ENCODE measurements around the gene TEKT3.

The TEKT3 gene

DNA sequence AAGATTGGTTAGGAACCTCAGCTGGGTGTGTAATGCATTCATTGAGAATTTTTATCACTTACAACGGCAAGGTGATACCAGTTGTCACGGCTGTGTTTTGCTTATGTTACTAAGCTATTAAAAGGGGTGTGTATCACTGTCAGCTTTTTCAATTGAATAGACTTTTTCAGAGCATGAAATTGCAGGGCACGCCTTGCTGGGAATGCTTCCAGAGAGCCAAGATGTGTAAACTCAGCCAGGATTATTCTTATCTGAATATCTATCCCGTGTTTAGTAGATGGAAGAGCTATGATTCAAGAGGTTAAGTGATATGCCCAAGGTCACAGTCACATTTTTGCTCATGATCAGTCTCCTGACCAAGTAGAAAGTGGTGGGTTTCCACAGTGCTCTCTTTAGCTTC, 6.6 kb upstream of the TEKT3 start (continued):
- TF ChIP-seq, protein P1, sequence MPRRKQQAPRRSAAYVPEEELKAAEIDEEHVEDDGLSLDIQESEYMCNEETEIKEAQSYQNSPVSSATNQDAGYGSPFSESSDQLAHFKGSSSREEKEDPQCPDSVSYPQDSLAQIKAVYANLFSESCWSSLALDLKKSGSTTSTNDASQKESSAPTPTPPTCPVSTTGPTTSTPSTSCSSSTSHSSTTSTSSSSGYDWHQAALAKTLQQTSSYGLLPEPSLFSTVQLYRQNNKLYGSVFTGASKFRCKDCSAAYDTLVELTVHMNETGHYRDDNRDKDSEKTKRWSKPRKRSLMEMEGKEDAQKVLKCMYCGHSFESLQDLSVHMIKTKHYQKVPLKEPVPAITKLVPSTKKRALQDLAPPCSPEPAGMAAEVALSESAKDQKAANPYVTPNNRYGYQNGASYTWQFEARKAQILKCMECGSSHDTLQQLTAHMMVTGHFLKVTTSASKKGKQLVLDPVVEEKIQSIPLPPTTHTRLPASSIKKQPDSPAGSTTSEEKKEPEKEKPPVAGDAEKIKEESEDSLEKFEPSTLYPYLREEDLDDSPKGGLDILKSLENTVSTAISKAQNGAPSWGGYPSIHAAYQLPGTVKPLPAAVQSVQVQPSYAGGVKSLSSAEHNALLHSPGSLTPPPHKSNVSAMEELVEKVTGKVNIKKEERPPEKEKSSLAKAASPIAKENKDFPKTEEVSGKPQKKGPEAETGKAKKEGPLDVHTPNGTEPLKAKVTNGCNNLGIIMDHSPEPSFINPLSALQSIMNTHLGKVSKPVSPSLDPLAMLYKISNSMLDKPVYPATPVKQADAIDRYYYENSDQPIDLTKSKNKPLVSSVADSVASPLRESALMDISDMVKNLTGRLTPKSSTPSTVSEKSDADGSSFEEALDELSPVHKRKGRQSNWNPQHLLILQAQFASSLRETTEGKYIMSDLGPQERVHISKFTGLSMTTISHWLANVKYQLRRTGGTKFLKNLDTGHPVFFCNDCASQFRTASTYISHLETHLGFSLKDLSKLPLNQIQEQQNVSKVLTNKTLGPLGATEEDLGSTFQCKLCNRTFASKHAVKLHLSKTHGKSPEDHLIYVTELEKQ (tag by site-specific recombination; IDR thresholded peaks at IDR 0.05; ENCODE audit: borderline replicate concordance): peak; percentile 66; the same call in 1 of the 2 replicates
- TF ChIP-seq, protein P2, sequence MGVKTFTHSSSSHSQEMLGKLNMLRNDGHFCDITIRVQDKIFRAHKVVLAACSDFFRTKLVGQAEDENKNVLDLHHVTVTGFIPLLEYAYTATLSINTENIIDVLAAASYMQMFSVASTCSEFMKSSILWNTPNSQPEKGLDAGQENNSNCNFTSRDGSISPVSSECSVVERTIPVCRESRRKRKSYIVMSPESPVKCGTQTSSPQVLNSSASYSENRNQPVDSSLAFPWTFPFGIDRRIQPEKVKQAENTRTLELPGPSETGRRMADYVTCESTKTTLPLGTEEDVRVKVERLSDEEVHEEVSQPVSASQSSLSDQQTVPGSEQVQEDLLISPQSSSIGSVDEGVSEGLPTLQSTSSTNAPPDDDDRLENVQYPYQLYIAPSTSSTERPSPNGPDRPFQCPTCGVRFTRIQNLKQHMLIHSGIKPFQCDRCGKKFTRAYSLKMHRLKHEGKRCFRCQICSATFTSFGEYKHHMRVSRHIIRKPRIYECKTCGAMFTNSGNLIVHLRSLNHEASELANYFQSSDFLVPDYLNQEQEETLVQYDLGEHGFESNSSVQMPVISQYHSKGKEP (tag by site-specific recombination; IDR thresholded peaks at IDR 0.05): peak; percentile 65; the same call in 1 of the 2 replicates
- peak; percentile 48; the same call in 1 of the 2 replicates for TF ChIP-seq KLF8 (tag by site-specific recombination; IDR thresholded peaks at IDR 0.05)
- TF ChIP-seq KLF9 (tag by site-specific recombination; IDR thresholded peaks at IDR 0.05; ENCODE audit: low read depth): peak; percentile 79
- TF ChIP-seq BCL11A (tag by site-specific recombination; IDR thresholded peaks at IDR 0.05; ENCODE audit: low read depth): peak; percentile 72
- peak; percentile 42; the same call in 1 of the 2 replicates for TF ChIP-seq ZNF341 (tag by site-specific recombination; IDR thresholded peaks at IDR 0.05; ENCODE audit: low read depth)
- TF ChIP-seq, protein P3, sequence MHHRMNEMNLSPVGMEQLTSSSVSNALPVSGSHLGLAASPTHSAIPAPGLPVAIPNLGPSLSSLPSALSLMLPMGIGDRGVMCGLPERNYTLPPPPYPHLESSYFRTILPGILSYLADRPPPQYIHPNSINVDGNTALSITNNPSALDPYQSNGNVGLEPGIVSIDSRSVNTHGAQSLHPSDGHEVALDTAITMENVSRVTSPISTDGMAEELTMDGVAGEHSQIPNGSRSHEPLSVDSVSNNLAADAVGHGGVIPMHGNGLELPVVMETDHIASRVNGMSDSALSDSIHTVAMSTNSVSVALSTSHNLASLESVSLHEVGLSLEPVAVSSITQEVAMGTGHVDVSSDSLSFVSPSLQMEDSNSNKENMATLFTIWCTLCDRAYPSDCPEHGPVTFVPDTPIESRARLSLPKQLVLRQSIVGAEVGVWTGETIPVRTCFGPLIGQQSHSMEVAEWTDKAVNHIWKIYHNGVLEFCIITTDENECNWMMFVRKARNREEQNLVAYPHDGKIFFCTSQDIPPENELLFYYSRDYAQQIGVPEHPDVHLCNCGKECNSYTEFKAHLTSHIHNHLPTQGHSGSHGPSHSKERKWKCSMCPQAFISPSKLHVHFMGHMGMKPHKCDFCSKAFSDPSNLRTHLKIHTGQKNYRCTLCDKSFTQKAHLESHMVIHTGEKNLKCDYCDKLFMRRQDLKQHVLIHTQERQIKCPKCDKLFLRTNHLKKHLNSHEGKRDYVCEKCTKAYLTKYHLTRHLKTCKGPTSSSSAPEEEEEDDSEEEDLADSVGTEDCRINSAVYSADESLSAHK (tag by site-specific recombination; IDR thresholded peaks at IDR 0.05): peak; percentile 43; the same call in 1 of the 2 replicates
- TF ChIP-seq ZNF19 (tag by site-specific recombination; IDR thresholded peaks at IDR 0.05; ENCODE audit: low read depth): 0 out of 2 replicates have a peak, but pooled peaks have one; percentile 53
- no peak for TF ChIP-seq ZNF248 (tag by site-specific recombination; IDR thresholded peaks at IDR 0.05)
- TF ChIP-seq ZFP69B (tag by site-specific recombination; IDR thresholded peaks at IDR 0.05): peak; percentile 85
- TF ChIP-seq KLF1 (tag by site-specific recombination; IDR thresholded peaks at IDR 0.05): peak; percentile 94
- peak; percentile 85; the same call in 1 of the 2 replicates for TF ChIP-seq ZNF843 (tag by site-specific recombination; IDR thresholded peaks at IDR 0.05)
- no peak for TF ChIP-seq ZNF266 (tag by site-specific recombination; IDR thresholded peaks at IDR 0.05; ENCODE audit: low read depth)
- TF ChIP-seq, protein P4, sequence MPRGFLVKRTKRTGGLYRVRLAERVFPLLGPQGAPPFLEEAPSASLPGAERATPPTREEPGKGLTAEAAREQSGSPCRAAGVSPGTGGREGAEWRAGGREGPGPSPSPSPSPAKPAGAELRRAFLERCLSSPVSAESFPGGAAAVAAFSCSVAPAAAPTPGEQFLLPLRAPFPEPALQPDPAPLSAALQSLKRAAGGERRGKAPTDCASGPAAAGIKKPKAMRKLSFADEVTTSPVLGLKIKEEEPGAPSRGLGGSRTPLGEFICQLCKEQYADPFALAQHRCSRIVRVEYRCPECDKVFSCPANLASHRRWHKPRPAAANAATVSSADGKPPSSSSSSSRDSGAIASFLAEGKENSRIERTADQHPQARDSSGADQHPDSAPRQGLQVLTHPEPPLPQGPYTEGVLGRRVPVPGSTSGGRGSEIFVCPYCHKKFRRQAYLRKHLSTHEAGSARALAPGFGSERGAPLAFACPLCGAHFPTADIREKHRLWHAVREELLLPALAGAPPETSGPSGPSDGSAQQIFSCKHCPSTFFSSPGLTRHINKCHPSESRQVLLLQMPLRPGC (tag by site-specific recombination; IDR thresholded peaks at IDR 0.05): peak; percentile 27; the same call in 1 of the 2 replicates
- TF ChIP-seq ZNF660 (tag by site-specific recombination; IDR thresholded peaks at IDR 0.05): peak; percentile 51; the same call in 1 of the 2 replicates

DNA sequence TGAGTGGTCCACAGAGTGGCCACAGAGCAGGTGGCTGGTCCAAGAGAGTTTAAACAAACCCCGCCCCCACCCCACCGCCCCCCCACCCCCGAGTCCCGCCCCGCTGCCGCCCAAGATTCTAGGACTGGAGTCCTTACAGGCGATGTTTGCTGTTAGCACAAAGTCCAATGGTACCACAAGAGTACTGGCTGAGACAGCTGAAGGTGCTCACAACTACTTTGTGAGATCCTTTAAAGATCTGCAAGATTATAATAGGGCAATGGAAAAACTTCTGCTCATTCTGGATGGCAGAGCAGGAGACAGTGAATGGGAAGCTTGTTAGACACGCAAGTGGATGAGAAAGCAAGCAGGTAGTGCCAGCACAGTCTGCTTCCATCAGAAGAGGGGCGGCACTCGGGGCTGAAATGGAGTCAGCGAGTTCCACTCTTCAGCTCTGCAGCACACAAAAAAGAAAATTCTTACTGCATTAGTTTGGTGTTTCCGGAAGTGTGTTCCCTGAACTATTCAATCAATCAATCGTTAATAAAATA, 4.7 kb upstream of the TEKT3 start:
- Histone ChIP-seq H3K27ac (ENCODE audit: extremely low read depth, low read depth, low read length) (no peak overlapping the region), H3K9me3 (ENCODE audit: control insufficient read depth, insufficient read depth, low read depth, low read length) (no peaks in the 10 kb centered on the region), H3K4me3 (ENCODE audit: low read depth, low read length) (no peak overlapping the region), H3K36me3 (ENCODE audit: control insufficient read depth in 2 of 2, insufficient read depth in 1 of 2, low read length in 2 of 2) (no peaks in the 10 kb centered on the region), H3K4me1 (ENCODE audit: control insufficient read depth, insufficient read depth, low read length) (peaks cover 28% of the 10 kb centered on the region)
- ChIA-PET CTCF (interaction anchor here (0.6 to 1.3 kb wide), 2 partner anchors 9 to 101 kb away, joined by 3 read pairs; no protein-coding TSS in a partner anchor), POLR2A (no interaction called here)
- TF ChIP-seq ZNF670 (tag by site-specific recombination; IDR thresholded peaks at IDR 0.05; ENCODE audit: low read depth) (no peak), ZNF530 (tag by site-specific recombination; IDR thresholded peaks at IDR 0.05; ENCODE audit: low read depth) (no peak), ZBTB7A (tag by site-specific recombination; IDR thresholded peaks at IDR 0.05; ENCODE audit: low read depth) (no peak), ZFP37 (tag by site-specific recombination; IDR thresholded peaks at IDR 0.05) (no peak), ZNF133 (tag by site-specific recombination; IDR thresholded peaks at IDR 0.05) (no peak), WT1 (tag by site-specific recombination; IDR thresholded peaks at IDR 0.05) (no peak), KLF10 (tag by site-specific recombination; IDR thresholded peaks at IDR 0.05) (no peak), ZSCAN23 (tag by site-specific recombination; IDR thresholded peaks at IDR 0.05) (no peak)
- TF ChIP-seq, protein P5, sequence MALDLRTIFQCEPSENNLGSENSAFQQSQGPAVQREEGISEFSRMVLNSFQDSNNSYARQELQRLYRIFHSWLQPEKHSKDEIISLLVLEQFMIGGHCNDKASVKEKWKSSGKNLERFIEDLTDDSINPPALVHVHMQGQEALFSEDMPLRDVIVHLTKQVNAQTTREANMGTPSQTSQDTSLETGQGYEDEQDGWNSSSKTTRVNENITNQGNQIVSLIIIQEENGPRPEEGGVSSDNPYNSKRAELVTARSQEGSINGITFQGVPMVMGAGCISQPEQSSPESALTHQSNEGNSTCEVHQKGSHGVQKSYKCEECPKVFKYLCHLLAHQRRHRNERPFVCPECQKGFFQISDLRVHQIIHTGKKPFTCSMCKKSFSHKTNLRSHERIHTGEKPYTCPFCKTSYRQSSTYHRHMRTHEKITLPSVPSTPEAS (tag by site-specific recombination; IDR thresholded peaks at IDR 0.05): no peak
- TF ChIP-seq, protein P6, sequence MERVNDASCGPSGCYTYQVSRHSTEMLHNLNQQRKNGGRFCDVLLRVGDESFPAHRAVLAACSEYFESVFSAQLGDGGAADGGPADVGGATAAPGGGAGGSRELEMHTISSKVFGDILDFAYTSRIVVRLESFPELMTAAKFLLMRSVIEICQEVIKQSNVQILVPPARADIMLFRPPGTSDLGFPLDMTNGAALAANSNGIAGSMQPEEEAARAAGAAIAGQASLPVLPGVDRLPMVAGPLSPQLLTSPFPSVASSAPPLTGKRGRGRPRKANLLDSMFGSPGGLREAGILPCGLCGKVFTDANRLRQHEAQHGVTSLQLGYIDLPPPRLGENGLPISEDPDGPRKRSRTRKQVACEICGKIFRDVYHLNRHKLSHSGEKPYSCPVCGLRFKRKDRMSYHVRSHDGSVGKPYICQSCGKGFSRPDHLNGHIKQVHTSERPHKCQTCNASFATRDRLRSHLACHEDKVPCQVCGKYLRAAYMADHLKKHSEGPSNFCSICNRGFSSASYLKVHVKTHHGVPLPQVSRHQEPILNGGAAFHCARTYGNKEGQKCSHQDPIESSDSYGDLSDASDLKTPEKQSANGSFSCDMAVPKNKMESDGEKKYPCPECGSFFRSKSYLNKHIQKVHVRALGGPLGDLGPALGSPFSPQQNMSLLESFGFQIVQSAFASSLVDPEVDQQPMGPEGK (tag by site-specific recombination; IDR thresholded peaks at IDR 0.05): no peak
